Fibroblast of lung (primary cell): ENCODE data around the gene ESR2. TPM values are rescaled to one million over a fixed set of nuclear protein-coding genes. Genes with fewer than 3 reads are reported as not detected.

Experiments
- DNase-seq, 2 donors: peaks; one replicate each; pipeline versions ENCODE4 v3.0.0 to v3.0.0-alpha.2; 2010; ENCODE audit warnings: low read depth in 2 of 2
- H2AFZ ChIP-seq: 2 replicates; pipeline ENCODE4 v1.5.1; 2012; ENCODE audit warnings: low read length, control low read depth, inconsistent platforms
- H3K27ac ChIP-seq: 2 replicates; pipeline ENCODE4 v1.5.1; 2011; ENCODE audit warnings: low read length, control low read depth; ENCODE audit not compliant: insufficient read depth
- H3K27me3 ChIP-seq: 2 replicates; pipeline ENCODE4 v1.5.1; 2011; ENCODE audit warnings: mild to moderate bottlenecking, low read length; ENCODE audit not compliant: control insufficient read depth, insufficient read depth
- H3K36me3 ChIP-seq: 2 replicates; pipeline ENCODE4 v1.5.1; 2011; ENCODE audit warnings: low read length; ENCODE audit not compliant: control insufficient read depth, insufficient read depth
- H3K4me1 ChIP-seq: 2 replicates; pipeline ENCODE4 v1.5.1; 2011; ENCODE audit warnings: low read length; ENCODE audit not compliant: control insufficient read depth, insufficient read depth; ENCODE audit errors: extremely low read depth
- H3K4me2 ChIP-seq: 2 replicates; pipeline ENCODE4 v1.5.1; 2011; ENCODE audit warnings: low read length, control low read depth; ENCODE audit not compliant: insufficient read depth; ENCODE audit errors: extremely low read depth
- H3K4me3 ChIP-seq, 4 experiments: fragments of 200-600 bp in 1 of 4; sonication (generic) in 1 of 4; replicated peaks in 1 of 4; 2 replicates each; pipeline ENCODE4 v1.5.1; 2011 to 2016; ENCODE audit warnings: low read length in 4 of 4, low read depth in 3 of 4, mild to moderate bottlenecking in 3 of 4, control low read depth in 2 of 4, inconsistent platforms in 1 of 4, mixed read lengths in 1 of 4; ENCODE audit not compliant: insufficient read depth in 1 of 4; ENCODE audit errors: control extremely low read depth in 1 of 4
- H3K79me2 ChIP-seq: 2 replicates; pipeline ENCODE4 v1.5.1; 2012; ENCODE audit warnings: mild to moderate bottlenecking, low read length, inconsistent platforms; ENCODE audit not compliant: control insufficient read depth, insufficient read depth
- H3K9ac ChIP-seq: 2 replicates; pipeline ENCODE4 v1.5.1; 2011; ENCODE audit warnings: mild to moderate bottlenecking, low read length, control low read depth; ENCODE audit not compliant: insufficient read depth
- H3K9me3 ChIP-seq: 2 replicates; pipeline ENCODE4 v1.5.1; 2012; ENCODE audit warnings: low read depth, low read length; ENCODE audit not compliant: control insufficient read depth, insufficient read depth
- H4K20me1 ChIP-seq: 2 replicates; pipeline ENCODE4 v1.5.1; 2011; ENCODE audit warnings: low read length; ENCODE audit not compliant: control insufficient read depth, insufficient read depth; ENCODE audit errors: extremely low read depth
- EZH2 ChIP-seq: IDR thresholded peaks from 2 replicates; pipeline ENCODE4 v1.5.1; 2012; ENCODE audit warnings: low read length, control low read depth, mild to moderate bottlenecking; ENCODE audit errors: missing control alignments
- polyA plus RNA-seq, 2 donors: library from polyadenylated mRNA; depleted of rRNA in 1 of 2; stranded (reverse) in 1 of 2; unstranded in 1 of 2; fragments of >200 nt; gene quantifications; 2 replicates each; pipeline ENCODE4 v1.2.1, GENCODE V29; 2011 to 2012; ENCODE audit warnings: missing spikeins in 1 of 2
- total RNA-seq: library from RNA; depleted of rRNA; stranded (reverse); fragments of >200 nt; gene quantifications from 2 replicates; pipeline ENCODE4 v1.2.1, GENCODE V29; 2014
- TF ChIP-seq, protein P1 (sequence below), 2 donors: IDR thresholded peaks in 1 of 2; conservative IDR thresholded peaks in 1 of 2; 1 replicate in 1 of 2; 2 replicates in 1 of 2; pipeline ENCODE4 v1.5.1; 2011 to 2012; ENCODE audit warnings: low read length in 2 of 2, control low read depth in 1 of 2, inconsistent platforms in 1 of 2, low read depth in 1 of 2, mild to moderate bottlenecking in 1 of 2

The ESR2 gene
- total and polyA plus RNA-seq, 2 donors (not counting 1 experiment from before 2014, with no cell fraction given): 0.02 to 0.66 TPM

DNA sequence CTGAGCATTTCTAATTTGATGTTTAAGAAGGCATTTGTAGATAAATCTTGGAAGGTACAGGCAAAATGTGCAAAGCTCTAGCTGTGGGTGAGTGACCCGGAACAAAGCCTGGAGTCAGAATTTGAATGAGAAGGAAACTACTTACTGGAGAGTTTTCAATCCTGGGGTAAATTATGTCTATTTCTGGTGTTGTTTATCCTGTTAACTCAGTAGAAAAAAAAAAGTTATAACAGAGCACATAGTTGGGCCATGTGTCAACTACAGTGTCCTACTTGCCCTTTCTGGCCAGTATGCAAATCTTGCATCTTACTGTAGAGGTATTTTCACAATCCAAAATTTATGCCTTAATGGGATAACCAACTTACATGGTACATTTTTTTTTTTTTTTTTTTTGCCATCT lies 259.0 kb downstream of the ESR2 start:
- H3K79me2 ChIP-seq: no peaks in the 10 kb centered on the region
- H4K20me1 ChIP-seq: no peaks in the 10 kb centered on the region
- DNase-seq: peak; percentile 39 to 43
- no peak overlapping the region for H3K4me2 ChIP-seq
- no peak overlapping the region for H3K27ac ChIP-seq
- TF ChIP-seq EZH2: no peak
- TF ChIP-seq, protein P1, sequence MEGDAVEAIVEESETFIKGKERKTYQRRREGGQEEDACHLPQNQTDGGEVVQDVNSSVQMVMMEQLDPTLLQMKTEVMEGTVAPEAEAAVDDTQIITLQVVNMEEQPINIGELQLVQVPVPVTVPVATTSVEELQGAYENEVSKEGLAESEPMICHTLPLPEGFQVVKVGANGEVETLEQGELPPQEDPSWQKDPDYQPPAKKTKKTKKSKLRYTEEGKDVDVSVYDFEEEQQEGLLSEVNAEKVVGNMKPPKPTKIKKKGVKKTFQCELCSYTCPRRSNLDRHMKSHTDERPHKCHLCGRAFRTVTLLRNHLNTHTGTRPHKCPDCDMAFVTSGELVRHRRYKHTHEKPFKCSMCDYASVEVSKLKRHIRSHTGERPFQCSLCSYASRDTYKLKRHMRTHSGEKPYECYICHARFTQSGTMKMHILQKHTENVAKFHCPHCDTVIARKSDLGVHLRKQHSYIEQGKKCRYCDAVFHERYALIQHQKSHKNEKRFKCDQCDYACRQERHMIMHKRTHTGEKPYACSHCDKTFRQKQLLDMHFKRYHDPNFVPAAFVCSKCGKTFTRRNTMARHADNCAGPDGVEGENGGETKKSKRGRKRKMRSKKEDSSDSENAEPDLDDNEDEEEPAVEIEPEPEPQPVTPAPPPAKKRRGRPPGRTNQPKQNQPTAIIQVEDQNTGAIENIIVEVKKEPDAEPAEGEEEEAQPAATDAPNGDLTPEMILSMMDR (conservative IDR thresholded peaks at IDR 0.05 in 1 of 2, IDR thresholded peaks at IDR 0.05 in 1 of 2; ENCODE audit: low read depth in 1 of 2, low read length in 2 of 2): no peak
- no peak overlapping the region for H3K9ac ChIP-seq
- no peak overlapping the region for H3K4me3 ChIP-seq
- no peak overlapping the region for H2AFZ ChIP-seq
- H3K4me1 ChIP-seq: no peaks in the 10 kb centered on the region
- H3K36me3 ChIP-seq: no peaks in the 10 kb centered on the region
- H3K9me3 ChIP-seq: no peaks in the 10 kb centered on the region
- H3K27me3 ChIP-seq: no peaks in the 10 kb centered on the region

Other genes starting within 250 kb of the ESR2 start
- gene MTHFD1, start 94.0 kb upstream of the ESR2 start, total RNA-seq: 33.1 and 41.6 TPM in 2 replicates
- 39.4 and 76.4 TPM in 2 replicates for gene MTHFD1, start 94.0 kb upstream of the ESR2 start, polyA plus RNA-seq
- 0.17 and 0.26 TPM in 2 replicates for gene AKAP5, start 171.1 kb upstream of the ESR2 start, total RNA-seq
- 0.19 and 0.30 TPM in 2 replicates for gene AKAP5, start 171.1 kb upstream of the ESR2 start, polyA plus RNA-seq
- gene ZBTB25, start 209.5 kb upstream of the ESR2 start, total RNA-seq: 5.4 and 9.2 TPM in 2 replicates
- gene ZBTB25, start 209.5 kb upstream of the ESR2 start, polyA plus RNA-seq: 4.9 and 7.2 TPM in 2 replicates
- gene ZBTB1, start 210.4 kb upstream of the ESR2 start, total RNA-seq: 40.5 and 45.7 TPM in 2 replicates
- gene ZBTB1, start 210.4 kb upstream of the ESR2 start, polyA plus RNA-seq: 24.4 and 39.1 TPM in 2 replicates
- 9.9 and 12.8 TPM in 2 replicates for gene HSPA2, start 246.4 kb upstream of the ESR2 start, total RNA-seq
- 16.5 and 50.0 TPM in 2 replicates for gene HSPA2, start 246.4 kb upstream of the ESR2 start, polyA plus RNA-seq